ENCODE results near the gene VPS29.

DNA sequence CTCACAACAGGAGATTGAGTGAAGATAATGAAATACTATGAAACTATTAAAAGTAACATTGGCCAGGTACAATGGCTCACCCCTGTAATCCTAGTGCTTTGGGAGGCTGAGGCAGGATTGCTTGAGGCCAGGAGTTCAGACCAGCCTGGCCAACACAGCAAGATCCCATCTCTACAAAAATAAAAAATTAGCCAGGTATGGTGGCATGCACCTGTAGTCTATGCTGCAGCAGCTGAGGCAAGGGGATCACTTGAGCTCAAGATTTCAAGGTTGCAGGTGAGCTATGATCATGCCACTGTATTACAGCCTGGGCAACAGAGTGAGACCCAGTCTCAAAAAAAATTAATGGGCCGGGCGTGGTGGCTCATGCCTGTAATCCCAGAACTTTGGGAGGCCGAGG is 15.1 kb upstream of the VPS29 start:
- no peak for TF ChIP-seq ZNF274 (IDR thresholded peaks at IDR 0.05; ENCODE audit: low read depth, low read length)
- TF ChIP-seq YY1 (IDR thresholded peaks at IDR 0.05; ENCODE audit: insufficient read depth, insufficient read length) = no peak
- TF ChIP-seq SUZ12 (IDR thresholded peaks at IDR 0.05; ENCODE audit: extremely low read depth, insufficient read depth, insufficient read length) = no peak

Data from NT2/D1 (cell line).